ENCODE results near the gene KATNIP. TPM values are rescaled to one million over a fixed set of nuclear protein-coding genes. Genes with fewer than 3 reads are reported as not detected.

KATNIP gene
- total RNA-seq, 1 experiment from 2014 or later, result 23.0 TPM

DNA sequence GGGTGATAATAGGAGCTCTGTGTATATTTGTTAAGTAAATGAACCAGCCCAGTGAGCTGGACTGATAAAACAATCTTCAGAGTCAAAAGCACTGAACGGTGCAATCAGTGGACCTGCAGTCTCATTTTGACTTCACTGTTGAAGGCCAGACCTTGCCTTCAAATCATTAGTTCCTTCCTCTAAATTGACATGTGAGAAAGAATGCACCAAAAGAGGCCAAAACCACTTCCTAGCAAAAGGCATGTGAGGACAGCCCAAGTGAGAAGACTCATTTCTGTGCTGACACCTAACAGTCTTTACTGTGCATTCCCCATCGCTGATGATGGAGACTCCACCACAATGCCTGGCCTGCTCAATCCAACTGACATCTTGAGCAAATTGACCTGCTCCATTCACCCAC, 10.8 kb upstream of the KATNIP start:
- H3K4me3 Mint-ChIP-seq, result no peak overlapping the region

DNA sequence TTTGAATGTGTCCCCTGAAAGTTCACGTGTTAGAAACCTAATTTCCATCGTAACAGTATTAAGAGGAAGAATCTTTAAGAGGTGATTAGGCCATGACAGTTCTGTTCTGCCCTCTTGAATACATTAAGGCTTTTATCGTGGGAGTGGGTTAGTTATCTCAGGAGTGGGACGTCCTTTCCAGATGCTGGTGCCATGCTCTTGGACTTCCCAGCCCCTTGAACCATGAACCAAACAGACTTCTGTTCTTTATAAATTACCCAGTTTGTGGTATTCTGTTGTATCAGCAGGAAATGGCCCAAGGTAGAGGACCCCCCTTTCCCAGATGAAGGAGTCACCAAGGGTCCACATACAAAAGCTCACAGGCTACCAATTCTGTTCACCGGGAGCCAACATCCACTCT, 10.3 kb upstream of the KATNIP start:
- no peak for TF ChIP-seq JUN (CRISPR knock-in tag; IDR thresholded peaks at IDR 0.05)
- TF ChIP-seq, protein P1, sequence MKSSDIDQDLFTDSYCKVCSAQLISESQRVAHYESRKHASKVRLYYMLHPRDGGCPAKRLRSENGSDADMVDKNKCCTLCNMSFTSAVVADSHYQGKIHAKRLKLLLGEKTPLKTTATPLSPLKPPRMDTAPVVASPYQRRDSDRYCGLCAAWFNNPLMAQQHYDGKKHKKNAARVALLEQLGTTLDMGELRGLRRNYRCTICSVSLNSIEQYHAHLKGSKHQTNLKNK (CRISPR knock-in tag; IDR thresholded peaks at IDR 0.05), result no peak
- TF ChIP-seq ZNF219 (CRISPR knock-in tag; IDR thresholded peaks at IDR 0.05; ENCODE audit: borderline replicate concordance), result no peak
- TF ChIP-seq, protein P2, sequence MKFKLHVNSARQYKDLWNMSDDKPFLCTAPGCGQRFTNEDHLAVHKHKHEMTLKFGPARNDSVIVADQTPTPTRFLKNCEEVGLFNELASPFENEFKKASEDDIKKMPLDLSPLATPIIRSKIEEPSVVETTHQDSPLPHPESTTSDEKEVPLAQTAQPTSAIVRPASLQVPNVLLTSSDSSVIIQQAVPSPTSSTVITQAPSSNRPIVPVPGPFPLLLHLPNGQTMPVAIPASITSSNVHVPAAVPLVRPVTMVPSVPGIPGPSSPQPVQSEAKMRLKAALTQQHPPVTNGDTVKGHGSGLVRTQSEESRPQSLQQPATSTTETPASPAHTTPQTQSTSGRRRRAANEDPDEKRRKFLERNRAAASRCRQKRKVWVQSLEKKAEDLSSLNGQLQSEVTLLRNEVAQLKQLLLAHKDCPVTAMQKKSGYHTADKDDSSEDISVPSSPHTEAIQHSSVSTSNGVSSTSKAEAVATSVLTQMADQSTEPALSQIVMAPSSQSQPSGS (CRISPR knock-in tag; IDR thresholded peaks at IDR 0.05; ENCODE audit: borderline replicate concordance, low read depth), result no peak
- no peak for TF ChIP-seq PRRX2 (CRISPR knock-in tag; IDR thresholded peaks at IDR 0.05)
- DNase-seq (ENCODE audit: low spot score) (no peak), ATAC-seq (no peak)
- H3K4me3 Mint-ChIP-seq, result no peak overlapping the region
- H3K9me3 Mint-ChIP-seq, result peaks cover 5% of the 10 kb centered on the region; the same call in 1 of the 2 replicates
- ChIA-PET CTCF (no interaction called here), POLR2A (no interaction called here)
- H3K27me3 Mint-ChIP-seq (ENCODE audit: low read depth), result no peaks in the 10 kb centered on the region
- H3K4me1 Mint-ChIP-seq, result no peaks in the 10 kb centered on the region
- peaks cover 83% of the 10 kb centered on the region for H3K36me3 Mint-ChIP-seq
- H3K27ac Mint-ChIP-seq, result no peak overlapping the region

More for the DNA sequence above, 10.8 kb upstream of the KATNIP start:
- no peak for TF ChIP-seq NR2C2 (CRISPR knock-in tag; IDR thresholded peaks at IDR 0.05)
- TF ChIP-seq ZNF138 (CRISPR knock-in tag; conservative IDR thresholded peaks at IDR 0.05), result no peak
- TF ChIP-seq FOXJ3 (CRISPR knock-in tag; IDR thresholded peaks at IDR 0.05; ENCODE audit: borderline replicate concordance), result no peak
- no peak for TF ChIP-seq TP53 (CRISPR knock-in tag; IDR thresholded peaks at IDR 0.05)
- TF ChIP-seq OVOL2 (CRISPR knock-in tag; IDR thresholded peaks at IDR 0.05; ENCODE audit: borderline replicate concordance), result no peak
- DNase-seq (ENCODE audit: low spot score) (no peak), ATAC-seq (no peak)
- ChIA-PET CTCF (no interaction called here), POLR2A (no interaction called here)
- peaks cover 5% of the 10 kb centered on the region; the same call in 1 of the 2 replicates for H3K9me3 Mint-ChIP-seq
- peaks cover 82% of the 10 kb centered on the region for H3K36me3 Mint-ChIP-seq
- no peaks in the 10 kb centered on the region for H3K4me1 Mint-ChIP-seq
- no peaks in the 10 kb centered on the region for H3K27me3 Mint-ChIP-seq (ENCODE audit: low read depth)
- no peak overlapping the region for H3K27ac Mint-ChIP-seq

DNA sequence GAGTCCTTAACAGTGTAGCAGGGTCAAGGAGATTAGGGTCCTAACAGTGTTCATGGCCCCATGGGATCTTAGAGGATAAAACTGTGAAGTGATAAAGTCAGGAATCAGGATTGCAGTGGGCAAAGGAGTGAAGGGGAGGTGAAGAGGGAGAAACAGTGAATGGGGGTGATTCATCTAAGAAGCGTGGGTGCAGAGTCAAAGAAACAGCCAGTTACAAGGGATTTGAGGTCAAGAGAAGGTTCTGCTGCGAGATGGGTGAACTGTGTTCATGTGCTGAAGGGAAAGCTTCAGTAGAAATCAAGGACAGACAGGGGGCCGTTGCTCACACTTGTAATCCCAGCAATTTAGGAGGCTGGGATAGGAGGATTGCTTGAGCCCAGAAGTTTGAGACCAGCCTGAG, 6.1 kb upstream of the KATNIP start:
- Mint-ChIP-seq H3K36me3 (peaks cover 65% of the 10 kb centered on the region), H3K27me3 (ENCODE audit: low read depth) (no peaks in the 10 kb centered on the region), H3K4me1 (no peaks in the 10 kb centered on the region; the same call in 1 of the 2 replicates), H3K27ac (no peak overlapping the region), H3K9me3 (peaks cover 5% of the 10 kb centered on the region; the same call in 1 of the 2 replicates), H3K4me3 (no peak overlapping the region)
- ChIA-PET POLR2A (no interaction called here), CTCF (no interaction called here)
- no peak for DNase-seq (ENCODE audit: low spot score)
- no peak for ATAC-seq
- TF ChIP-seq FOXK1 (CRISPR knock-in tag; IDR thresholded peaks at IDR 0.05) (no peak), ZNF263 (CRISPR knock-in tag; IDR thresholded peaks at IDR 0.05; ENCODE audit: low read depth) (no peak), SMAD4 (CRISPR knock-in tag; IDR thresholded peaks at IDR 0.05) (no peak), FOXP1 (CRISPR knock-in tag; IDR thresholded peaks at IDR 0.05; ENCODE audit: borderline replicate concordance) (no peak), NFYB (CRISPR knock-in tag; conservative IDR thresholded peaks at IDR 0.05; ENCODE audit: low read depth) (no peak), PRRX2 (CRISPR knock-in tag; IDR thresholded peaks at IDR 0.05) (no peak), SOX15 (CRISPR knock-in tag; IDR thresholded peaks at IDR 0.05) (no peak), ATF1 (CRISPR knock-in tag; IDR thresholded peaks at IDR 0.05) (no peak), NFATC4 (CRISPR knock-in tag; IDR thresholded peaks at IDR 0.05) (no peak), MYBL2 (CRISPR knock-in tag; IDR thresholded peaks at IDR 0.05) (no peak), CREM (CRISPR knock-in tag; IDR thresholded peaks at IDR 0.05) (no peak)
- TF ChIP-seq, protein P3, sequence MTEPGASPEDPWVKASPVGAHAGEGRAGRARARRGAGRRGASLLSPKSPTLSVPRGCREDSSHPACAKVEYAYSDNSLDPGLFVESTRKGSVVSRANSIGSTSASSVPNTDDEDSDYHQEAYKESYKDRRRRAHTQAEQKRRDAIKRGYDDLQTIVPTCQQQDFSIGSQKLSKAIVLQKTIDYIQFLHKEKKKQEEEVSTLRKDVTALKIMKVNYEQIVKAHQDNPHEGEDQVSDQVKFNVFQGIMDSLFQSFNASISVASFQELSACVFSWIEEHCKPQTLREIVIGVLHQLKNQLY (CRISPR knock-in tag; IDR thresholded peaks at IDR 0.05), result no peak
- TF ChIP-seq, protein P2 (CRISPR knock-in tag; IDR thresholded peaks at IDR 0.05; ENCODE audit: borderline replicate concordance, low read depth), result no peak
- TF ChIP-seq, protein P4, sequence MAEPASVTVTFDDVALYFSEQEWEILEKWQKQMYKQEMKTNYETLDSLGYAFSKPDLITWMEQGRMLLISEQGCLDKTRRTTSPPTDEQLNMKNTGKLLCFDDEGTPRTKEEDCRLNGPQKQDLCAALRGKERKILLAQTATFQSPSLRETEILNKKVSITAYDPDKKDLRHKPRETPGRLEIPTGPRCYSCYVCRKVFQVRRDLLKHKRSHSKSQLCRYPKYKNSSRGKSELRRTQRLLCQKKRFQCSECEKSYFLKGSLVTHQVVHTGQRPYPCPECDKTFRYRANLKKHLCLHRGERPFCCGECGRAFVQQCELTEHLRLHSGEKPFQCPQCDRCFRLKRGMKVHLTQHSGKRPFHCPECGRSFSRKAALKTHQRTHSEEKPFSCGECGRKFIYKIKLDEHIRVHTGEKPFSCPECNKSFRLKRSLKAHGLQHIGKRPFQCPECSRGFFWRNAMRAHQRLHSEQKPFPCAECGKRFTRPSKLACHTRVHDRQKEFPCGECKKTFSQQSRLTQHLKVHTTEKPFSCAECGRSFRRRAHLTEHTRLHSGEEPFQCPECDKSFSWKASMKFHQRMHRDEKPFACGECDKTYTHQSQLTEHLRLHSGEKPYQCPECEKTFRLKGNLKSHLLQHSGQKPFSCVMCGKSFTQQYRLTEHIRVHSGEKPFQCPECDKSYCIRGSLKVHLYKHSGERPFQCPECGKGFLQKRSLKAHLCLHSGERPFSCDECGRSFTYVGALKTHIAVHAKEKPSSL (CRISPR knock-in tag; conservative IDR thresholded peaks at IDR 0.05), result no peak
- TF ChIP-seq, protein P5, sequence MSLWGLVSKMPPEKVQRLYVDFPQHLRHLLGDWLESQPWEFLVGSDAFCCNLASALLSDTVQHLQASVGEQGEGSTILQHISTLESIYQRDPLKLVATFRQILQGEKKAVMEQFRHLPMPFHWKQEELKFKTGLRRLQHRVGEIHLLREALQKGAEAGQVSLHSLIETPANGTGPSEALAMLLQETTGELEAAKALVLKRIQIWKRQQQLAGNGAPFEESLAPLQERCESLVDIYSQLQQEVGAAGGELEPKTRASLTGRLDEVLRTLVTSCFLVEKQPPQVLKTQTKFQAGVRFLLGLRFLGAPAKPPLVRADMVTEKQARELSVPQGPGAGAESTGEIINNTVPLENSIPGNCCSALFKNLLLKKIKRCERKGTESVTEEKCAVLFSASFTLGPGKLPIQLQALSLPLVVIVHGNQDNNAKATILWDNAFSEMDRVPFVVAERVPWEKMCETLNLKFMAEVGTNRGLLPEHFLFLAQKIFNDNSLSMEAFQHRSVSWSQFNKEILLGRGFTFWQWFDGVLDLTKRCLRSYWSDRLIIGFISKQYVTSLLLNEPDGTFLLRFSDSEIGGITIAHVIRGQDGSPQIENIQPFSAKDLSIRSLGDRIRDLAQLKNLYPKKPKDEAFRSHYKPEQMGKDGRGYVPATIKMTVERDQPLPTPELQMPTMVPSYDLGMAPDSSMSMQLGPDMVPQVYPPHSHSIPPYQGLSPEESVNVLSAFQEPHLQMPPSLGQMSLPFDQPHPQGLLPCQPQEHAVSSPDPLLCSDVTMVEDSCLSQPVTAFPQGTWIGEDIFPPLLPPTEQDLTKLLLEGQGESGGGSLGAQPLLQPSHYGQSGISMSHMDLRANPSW (CRISPR knock-in tag; conservative IDR thresholded peaks at IDR 0.05; ENCODE audit: low read depth), result no peak
- TF ChIP-seq, protein P6, sequence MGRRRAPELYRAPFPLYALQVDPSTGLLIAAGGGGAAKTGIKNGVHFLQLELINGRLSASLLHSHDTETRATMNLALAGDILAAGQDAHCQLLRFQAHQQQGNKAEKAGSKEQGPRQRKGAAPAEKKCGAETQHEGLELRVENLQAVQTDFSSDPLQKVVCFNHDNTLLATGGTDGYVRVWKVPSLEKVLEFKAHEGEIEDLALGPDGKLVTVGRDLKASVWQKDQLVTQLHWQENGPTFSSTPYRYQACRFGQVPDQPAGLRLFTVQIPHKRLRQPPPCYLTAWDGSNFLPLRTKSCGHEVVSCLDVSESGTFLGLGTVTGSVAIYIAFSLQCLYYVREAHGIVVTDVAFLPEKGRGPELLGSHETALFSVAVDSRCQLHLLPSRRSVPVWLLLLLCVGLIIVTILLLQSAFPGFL (CRISPR knock-in tag; IDR thresholded peaks at IDR 0.05; ENCODE audit: borderline replicate concordance), result no peak
